Liver (tissue), 9 donors: ENCODE measurements around the gene CSF1. TPM values are rescaled to one million over a fixed set of nuclear protein-coding genes. Genes with fewer than 3 reads are reported as not detected.

Experiments used
- DNase-seq: peaks from one replicate; pipeline ENCODE4 v3.0.0-alpha.2; 2017; ENCODE audit warnings: low spot score
- H3K27ac ChIP-seq, 2 donors: one replicate each; pipeline ENCODE4 v1.7.0; 2013; ENCODE audit warnings: inconsistent platforms in 2 of 2, low read length in 2 of 2, control low read depth in 1 of 2, low read depth in 1 of 2, mild to moderate bottlenecking in 1 of 2
- H3K27me3 ChIP-seq, 4 donors: one replicate each; pipeline versions ENCODE4 v1.6.1 to v1.7.0; 2013; ENCODE audit warnings: low read length in 3 of 4, inconsistent platforms in 1 of 4, mild to moderate bottlenecking in 1 of 4, moderate library complexity in 1 of 4; ENCODE audit not compliant: control insufficient read depth in 4 of 4, insufficient read depth in 4 of 4
- H3K36me3 ChIP-seq, 4 donors: one replicate each; pipeline versions ENCODE4 v1.6.1 to v1.7.0; 2013; ENCODE audit warnings: low read length in 3 of 4, mild to moderate bottlenecking in 3 of 4, low read depth in 1 of 4, moderate library complexity in 1 of 4; ENCODE audit not compliant: control insufficient read depth in 4 of 4, insufficient read depth in 3 of 4
- H3K4me1 ChIP-seq, 4 donors: one replicate each; pipeline versions ENCODE4 v1.6.1 to v1.7.0; 2013; ENCODE audit warnings: low read length in 3 of 4, mild to moderate bottlenecking in 3 of 4, moderate library complexity in 1 of 4; ENCODE audit not compliant: control insufficient read depth in 4 of 4, insufficient read depth in 4 of 4
- H3K4me3 ChIP-seq, 3 donors: one replicate each; pipeline versions ENCODE4 v1.6.1 to v1.7.0; 2013; ENCODE audit warnings: low read length in 3 of 3, control low read depth in 1 of 3, low read depth in 1 of 3, mild to moderate bottlenecking in 1 of 3
- H3K9ac ChIP-seq, 2 donors: one replicate each; pipeline ENCODE4 v1.7.0; 2013; ENCODE audit warnings: low read length in 2 of 2, mild to moderate bottlenecking in 2 of 2, moderate library complexity in 2 of 2, control low read depth in 1 of 2, low read depth in 1 of 2
- H3K9me3 ChIP-seq, 4 donors: one replicate each; pipeline versions ENCODE4 v1.6.1 to v1.7.0; 2013; ENCODE audit warnings: low read length in 3 of 4; ENCODE audit not compliant: control insufficient read depth in 4 of 4
- ATF3 ChIP-seq: IDR thresholded peaks from 2 replicates; pipeline ENCODE4 v1.6.1; 2016; ENCODE audit warnings: antibody characterized with exemption
- CTCF ChIP-seq: fragments of 150-350 bp; IDR thresholded peaks from 2 replicates; pipeline ENCODE4 v1.5.1; 2017; ENCODE audit warnings: improper control_type of control experiment, low read depth, low read length; ENCODE audit not compliant: missing input control
- EGR1 ChIP-seq, 2 donors: IDR thresholded peaks; 2 replicates each; pipeline ENCODE4 v1.6.1; 2016 to 2018; ENCODE audit warnings: antibody characterized with exemption in 2 of 2, low read depth in 2 of 2
- FOXA1 ChIP-seq: IDR thresholded peaks from 2 replicates; pipeline ENCODE4 v1.6.1; 2016; ENCODE audit warnings: antibody characterized with exemption
- FOXA2 ChIP-seq: IDR thresholded peaks from 2 replicates; pipeline ENCODE4 v1.6.1; 2016; ENCODE audit warnings: antibody characterized with exemption
- GABPA ChIP-seq, 2 donors: IDR thresholded peaks in 1 of 2; conservative IDR thresholded peaks in 1 of 2; 2 replicates each; pipeline ENCODE4 v1.6.1; 2016; ENCODE audit warnings: antibody characterized with exemption in 2 of 2, mild to moderate bottlenecking in 1 of 2, moderate library complexity in 1 of 2
- HNF4A ChIP-seq, 2 donors: conservative IDR thresholded peaks; 2 replicates each; pipeline ENCODE4 v1.6.1; 2016; ENCODE audit warnings: antibody characterized with exemption in 2 of 2, mild to moderate bottlenecking in 2 of 2
- HNF4G ChIP-seq: IDR thresholded peaks from 2 replicates; pipeline ENCODE4 v1.6.1; 2016; ENCODE audit warnings: antibody characterized with exemption
- JUND ChIP-seq, 2 donors: IDR thresholded peaks; 2 replicates each; pipeline ENCODE4 v1.6.1; 2016; ENCODE audit warnings: antibody characterized with exemption in 2 of 2
- MAX ChIP-seq: IDR thresholded peaks from 2 replicates; pipeline ENCODE4 v1.6.1; 2016; ENCODE audit warnings: antibody characterized with exemption
- NR2F2 ChIP-seq: IDR thresholded peaks from 2 replicates; pipeline ENCODE4 v1.6.1; 2016; ENCODE audit warnings: antibody characterized with exemption
- RAD21 ChIP-seq, 2 donors: IDR thresholded peaks; 2 replicates each; pipeline ENCODE4 v1.6.1; 2016; ENCODE audit warnings: antibody characterized with exemption in 2 of 2, mild to moderate bottlenecking in 2 of 2
- REST ChIP-seq: IDR thresholded peaks from 2 replicates; pipeline ENCODE4 v1.6.1; 2016; ENCODE audit warnings: antibody characterized with exemption, mild to moderate bottlenecking
- RXRA ChIP-seq, 2 donors: IDR thresholded peaks; 2 replicates each; pipeline ENCODE4 v1.6.1; 2017 to 2018; ENCODE audit warnings: antibody characterized with exemption in 2 of 2, mild to moderate bottlenecking in 1 of 2
- SP1 ChIP-seq: IDR thresholded peaks from 2 replicates; pipeline ENCODE4 v1.6.1; 2018; ENCODE audit warnings: antibody characterized with exemption, mild to moderate bottlenecking
- TAF1 ChIP-seq: conservative IDR thresholded peaks from 2 replicates; pipeline ENCODE4 v1.6.1; 2016; ENCODE audit warnings: antibody characterized with exemption, mild to moderate bottlenecking
- YY1 ChIP-seq: IDR thresholded peaks from 2 replicates; pipeline ENCODE4 v1.6.1; 2016; ENCODE audit warnings: antibody characterized with exemption, mild to moderate bottlenecking
- ZBTB33 ChIP-seq: IDR thresholded peaks from 2 replicates; pipeline ENCODE4 v1.6.1; 2016; ENCODE audit warnings: antibody characterized with exemption
- WGBS: extraction: QIAGEN DNeasy Blood & Tissue Kit; methylation state at CpG from one replicate; pipeline ENCODE4 v1.1.7; 2013; 5-methylcytosine and 5-hydroxymethylcytosine counted together
- polyA plus RNA-seq, 2 donors: library from polyadenylated mRNA; stranded (reverse) in 1 of 2; unstranded in 1 of 2; fragments of 200-250 nt in 1 of 2; fragments of >200 nt in 1 of 2; fragmentation: Nextera tagmentation in 1 of 2; extraction: Ambion mirVana in 1 of 2; gene quantifications; one replicate each; pipeline versions ENCODE4 v1.2.1 to v1.2.3, GENCODE V29; 2013 to 2015
- total RNA-seq, 2 donors: library from RNA; depleted of rRNA; stranded (reverse); fragments of >200 nt; gene quantifications; one replicate each; pipeline ENCODE4 v1.2.3, GENCODE V29; 2014
- donor health status: healthy.
- donor health status: healthy.
- donor health status: healthy.
- donor health status: healthy.
- donor health status: healthy.

Gene CSF1
- total and polyA plus RNA-seq, 4 donors = 6.3 to 15.2 (median 11.3) TPM

- H3K4me3 ChIP-seq = no peak overlapping the region
- H3K4me1 ChIP-seq = peaks cover 17 to 26% (median 21%) of the 10 kb centered on the region in 4 donors
- no peak overlapping the region for H3K27ac ChIP-seq
- DNase-seq = no peak
- no peaks in the 10 kb centered on the region for H3K9me3 ChIP-seq
- WGBS = 86% methylated on average over 5 of the region's 5 CpGs
- H3K36me3 ChIP-seq = peaks cover 14 to 62% (median 42%) of the 10 kb centered on the region in 4 donors
- no peaks in the 10 kb centered on the region for H3K27me3 ChIP-seq
- TF ChIP-seq ATF3 (no peak), MAX (no peak), REST (no peak), SP1 (no peak), HNF4G (no peak), ZBTB33 (no peak), NR2F2 (no peak), RAD21 (IDR thresholded peaks at IDR 0.05) (no peak), HNF4A (conservative IDR thresholded peaks at IDR 0.05) (no peak), CTCF (no peak), JUND (IDR thresholded peaks at IDR 0.05) (no peak), YY1 (no peak), EGR1 (IDR thresholded peaks at IDR 0.05; ENCODE audit: low read depth in 2 of 2) (no peak), RXRA (IDR thresholded peaks at IDR 0.05) (no peak), TAF1 (no peak), FOXA2 (no peak), FOXA1 (no peak), GABPA (IDR thresholded peaks at IDR 0.05 in 1 of 2, conservative IDR thresholded peaks at IDR 0.05 in 1 of 2) (no peak)
- H3K9ac ChIP-seq = no peak overlapping the region
Measured at GRCh38 chr1:109924316-109924715, 13.7 kb downstream of the CSF1 start.
